Skeletal muscle tissue (tissue), 4 donors: ENCODE results near the gene RSPH10B2. TPM values are rescaled to one million over a fixed set of nuclear protein-coding genes. Genes with fewer than 3 reads are reported as not detected.
"Not testable (repeated sequence)": the region's sequence is repeated elsewhere in the genome, so short reads cannot be mapped to it uniquely, and the experiment has no call there.

Experiments
- H3K27ac ChIP-seq: one replicate; pipeline ENCODE4 v1.7.0; 2013; ENCODE audit warnings: mild to moderate bottlenecking, low read depth, low read length, inconsistent platforms
- H3K27me3 ChIP-seq, 3 donors: one replicate each; pipeline ENCODE4 v1.7.0; 2013; ENCODE audit warnings: low read length in 3 of 3; ENCODE audit not compliant: control insufficient read depth in 3 of 3, insufficient read depth in 3 of 3
- H3K36me3 ChIP-seq, 3 donors: one replicate each; pipeline ENCODE4 v1.7.0; 2013; ENCODE audit warnings: low read length in 3 of 3; ENCODE audit not compliant: control insufficient read depth in 3 of 3, insufficient read depth in 3 of 3
- H3K4me1 ChIP-seq, 3 donors: one replicate each; pipeline ENCODE4 v1.7.0; 2013; ENCODE audit warnings: low read length in 3 of 3, mild to moderate bottlenecking in 3 of 3; ENCODE audit not compliant: control insufficient read depth in 3 of 3, insufficient read depth in 3 of 3
- H3K4me3 ChIP-seq, 3 donors: one replicate each; pipeline ENCODE4 v1.7.0; 2013; ENCODE audit warnings: low read length in 3 of 3
- H3K9ac ChIP-seq, 3 donors: one replicate each; pipeline ENCODE4 v1.7.0; 2013; ENCODE audit warnings: low read length in 3 of 3, mild to moderate bottlenecking in 3 of 3, moderate library complexity in 2 of 3, low read depth in 1 of 3
- H3K9me3 ChIP-seq, 3 donors: one replicate each; pipeline ENCODE4 v1.7.0; 2013; ENCODE audit warnings: low read length in 3 of 3; ENCODE audit not compliant: control insufficient read depth in 3 of 3
- total RNA-seq: library from RNA; depleted of rRNA; stranded (reverse); fragments of >200 nt; gene quantifications from one replicate; pipeline ENCODE4 v1.2.3, GENCODE V29; 2014
- donor health status: Osteomylitis.

Gene RSPH10B2
- total RNA-seq, 1 donor from 2014 or later = 1.0 TPM

GRCh38 chr7:6726341-6726740 is 27.6 kb upstream of the RSPH10B2 start:
- not testable (repeated sequence) for H3K4me3 ChIP-seq, H3K27me3 ChIP-seq, H3K9me3 ChIP-seq, H3K9ac ChIP-seq, H3K4me1 ChIP-seq, H3K36me3 ChIP-seq, H3K27ac ChIP-seq

DNA sequence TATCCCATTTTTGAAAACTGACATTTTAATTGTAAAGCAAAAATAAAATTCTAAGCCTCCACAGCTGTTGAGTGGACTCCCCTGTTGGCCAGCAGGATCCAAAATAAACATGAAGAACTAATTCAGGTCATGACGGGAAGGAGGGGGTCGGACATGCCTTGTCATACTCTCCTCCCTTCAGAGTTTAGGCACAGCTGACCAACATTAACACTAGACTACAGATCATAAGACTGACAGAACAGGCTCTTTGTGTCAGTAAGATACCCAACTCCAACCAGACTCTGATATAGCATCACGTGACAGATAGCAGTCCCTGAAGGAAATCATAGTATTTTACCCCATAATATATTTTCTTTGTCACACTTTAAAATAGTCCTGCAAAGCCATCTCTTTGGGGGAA is 26.2 kb upstream of the RSPH10B2 start:
- Histone ChIP-seq H3K36me3 (peaks cover under 1 to 4% (median under 1%) of the 10 kb centered on the region in 3 donors), H3K9ac (no peak overlapping the region), H3K27ac (no peak overlapping the region), H3K27me3 (no peaks in the 10 kb centered on the region), H3K4me3 (no peak overlapping the region), H3K9me3 (no peaks in the 10 kb centered on the region), H3K4me1 (peaks cover 7 to 10% (median 8%) of the 10 kb centered on the region in 3 donors)

GRCh38 chr7:6728893-6729491 is 24.9 kb upstream of the RSPH10B2 start:
- H3K36me3 ChIP-seq = peaks cover 6 to 10% (median 9%) of the 10 kb centered on the region in 3 donors
- H3K27ac ChIP-seq = peak overlapping the region; percentile 82
- peak overlapping the region; percentile 81 to 88 (median 82) for H3K4me3 ChIP-seq
- not testable (repeated sequence) for H3K9me3 ChIP-seq, H3K27me3 ChIP-seq, H3K4me1 ChIP-seq
- H3K9ac ChIP-seq = peak overlapping the region; percentile 59 to 92 (median 83)

DNA sequence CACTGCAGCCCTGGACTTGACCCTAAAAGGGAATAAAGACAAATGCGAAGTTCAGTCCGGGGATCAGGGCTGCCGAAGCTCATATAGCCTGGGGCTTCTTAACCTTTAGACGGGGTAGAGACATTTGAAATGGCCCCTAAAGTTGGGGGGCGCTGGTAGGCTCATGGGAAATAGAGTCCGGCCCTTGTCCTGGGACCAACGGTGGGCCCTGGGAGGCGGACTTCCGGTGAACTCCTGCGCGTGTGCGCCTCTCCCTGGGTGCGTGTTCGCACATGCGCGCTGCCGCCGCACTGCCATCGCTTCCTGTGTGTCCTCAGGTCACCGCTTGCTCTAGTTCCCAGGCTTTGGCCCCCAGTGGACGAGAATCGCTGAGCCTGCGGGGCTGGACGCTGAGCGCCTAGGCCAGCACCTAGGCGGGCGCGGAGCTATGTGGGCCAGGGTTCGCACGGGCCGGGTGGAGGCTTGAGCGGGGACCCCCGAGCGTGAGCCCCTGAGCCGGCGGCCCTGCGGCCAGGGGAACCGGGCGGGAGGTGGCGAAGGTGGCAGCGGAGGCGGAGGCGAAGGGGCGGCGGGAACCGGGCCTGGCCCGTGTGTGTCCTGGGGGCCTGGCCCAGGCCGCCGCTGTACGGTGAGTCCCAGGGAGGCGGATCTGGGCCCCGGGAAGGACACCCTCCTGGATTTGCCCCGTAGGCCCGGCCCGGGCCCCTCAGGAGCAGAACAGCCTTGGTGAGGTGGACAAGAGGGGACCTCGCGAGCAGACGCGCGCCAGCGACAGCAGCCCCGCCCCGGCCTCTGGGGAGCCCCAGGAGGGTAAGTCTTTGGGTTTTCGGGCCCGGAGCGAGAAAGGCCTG is 24.2 kb upstream of the RSPH10B2 start:
- H3K4me3 ChIP-seq = peak overlapping the region; percentile 81 to 88 (median 82)
- H3K9ac ChIP-seq = peak overlapping the region; percentile 83 to 92 (median 86)
- H3K27ac ChIP-seq = peak overlapping the region; percentile 82
- no peaks in the 10 kb centered on the region for H3K9me3 ChIP-seq
- H3K27me3 ChIP-seq = no peaks in the 10 kb centered on the region
- peaks cover 6 to 10% (median 9%) of the 10 kb centered on the region in 3 donors for H3K36me3 ChIP-seq
- peaks cover 7 to 10% (median 8%) of the 10 kb centered on the region in 3 donors for H3K4me1 ChIP-seq

- Histone ChIP-seq H3K27ac (peak overlapping the region; percentile 82), H3K4me1 (peaks cover 7 to 10% (median 8%) of the 10 kb centered on the region in 3 donors), H3K36me3 (peaks cover 10 to 14% (median 14%) of the 10 kb centered on the region in 3 donors), H3K4me3 (peak overlapping the region; percentile 81 to 88 (median 82)), H3K9ac (peak overlapping the region; percentile 83 to 92 (median 86)), H3K9me3 (no peaks in the 10 kb centered on the region), H3K27me3 (no peaks in the 10 kb centered on the region)
These were observed 23.6 kb upstream of the RSPH10B2 start for GRCh38 chr7:6730343-6730633.

DNA sequence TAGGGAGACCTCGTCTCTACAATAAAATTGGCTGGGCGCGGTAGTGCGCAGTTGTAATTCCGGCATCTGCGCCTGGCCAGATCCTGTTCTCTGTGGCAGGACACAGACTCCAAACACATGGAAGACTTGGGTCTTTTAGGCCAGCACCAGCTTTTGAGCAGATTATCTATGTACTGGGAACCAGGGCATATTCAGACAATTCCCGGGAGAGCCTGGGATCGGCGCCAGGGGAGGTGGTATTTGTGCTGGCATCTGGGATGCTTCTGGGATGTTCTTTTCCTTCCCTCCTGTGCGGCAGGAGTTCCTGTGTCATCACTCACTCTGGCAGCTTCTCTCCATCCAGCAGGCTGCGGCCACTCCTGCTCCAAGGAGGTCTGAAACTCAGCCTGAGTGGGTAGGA is 15.5 kb upstream of the RSPH10B2 start:
- not testable (repeated sequence) for H3K4me1 ChIP-seq, H3K27ac ChIP-seq, H3K27me3 ChIP-seq, H3K9me3 ChIP-seq, H3K4me3 ChIP-seq, H3K9ac ChIP-seq
- H3K36me3 ChIP-seq = peaks cover 15 to 29% (median 24%) of the 10 kb centered on the region in 3 donors

DNA sequence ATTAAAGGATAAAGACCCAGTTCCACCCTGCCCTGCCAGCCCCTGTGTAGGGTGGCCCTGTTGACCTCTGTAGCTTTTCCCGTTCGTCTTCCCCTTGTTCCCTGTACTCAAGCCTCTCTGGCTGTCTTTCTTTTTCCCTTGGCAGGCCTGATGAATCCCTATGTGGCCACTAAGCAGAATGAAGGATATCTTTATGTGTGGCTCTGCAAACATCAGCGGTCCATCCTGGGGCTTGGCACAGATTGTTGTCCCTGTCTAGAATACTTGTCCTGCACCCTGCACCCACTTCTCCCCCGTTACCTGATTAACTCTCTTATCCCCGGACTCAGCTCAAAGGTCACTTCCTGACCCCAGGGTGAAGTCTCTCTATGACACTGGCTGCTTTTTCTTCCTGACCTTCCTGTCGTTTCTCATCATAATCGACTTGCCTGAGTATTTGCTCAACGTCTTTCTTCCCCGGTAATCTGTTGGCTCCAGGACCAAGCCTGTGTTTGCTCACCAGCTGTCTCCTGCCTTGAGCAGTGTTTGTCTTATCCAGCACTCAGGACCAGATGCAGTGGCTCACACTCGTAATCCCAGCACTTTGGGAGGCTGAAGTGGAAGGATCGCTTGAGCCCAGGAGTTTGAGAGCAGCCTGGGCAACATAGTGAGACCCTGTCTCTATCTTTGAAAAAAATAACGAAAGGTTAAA is 9.3 kb upstream of the RSPH10B2 start:
- H3K27ac ChIP-seq, H3K9me3 ChIP-seq, H3K9ac ChIP-seq, H3K4me1 ChIP-seq, H3K27me3 ChIP-seq, H3K4me3 ChIP-seq, H3K36me3 ChIP-seq: not testable (repeated sequence)

DNA sequence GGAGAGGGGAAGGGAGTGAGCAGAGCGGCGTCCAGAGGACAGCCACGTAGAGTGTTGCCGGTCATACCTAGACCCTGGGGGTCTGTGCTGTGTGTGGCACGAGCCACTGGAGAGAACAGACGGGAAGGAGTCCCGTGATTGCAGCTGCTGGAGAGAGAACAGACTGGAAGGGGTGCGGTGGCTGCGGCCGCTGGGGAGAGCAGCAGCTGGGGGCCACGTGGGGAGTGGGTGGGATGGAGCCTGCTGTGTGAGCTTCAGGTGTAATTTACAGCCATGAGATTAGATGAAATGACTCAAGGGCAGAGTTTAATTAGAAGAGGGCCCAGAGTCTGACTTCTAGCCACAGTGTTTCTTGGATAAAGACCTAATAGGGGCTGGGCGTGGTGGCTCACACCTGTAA is 4.6 kb upstream of the RSPH10B2 start:
- not testable (repeated sequence) for H3K27ac ChIP-seq, H3K9me3 ChIP-seq, H3K4me1 ChIP-seq, H3K36me3 ChIP-seq, H3K4me3 ChIP-seq, H3K9ac ChIP-seq, H3K27me3 ChIP-seq

GRCh38 chr7:6750173-6750572 is 3.7 kb upstream of the RSPH10B2 start:
- not testable (repeated sequence) for H3K4me3 ChIP-seq, H3K27ac ChIP-seq, H3K4me1 ChIP-seq, H3K9me3 ChIP-seq, H3K9ac ChIP-seq, H3K27me3 ChIP-seq, H3K36me3 ChIP-seq

DNA sequence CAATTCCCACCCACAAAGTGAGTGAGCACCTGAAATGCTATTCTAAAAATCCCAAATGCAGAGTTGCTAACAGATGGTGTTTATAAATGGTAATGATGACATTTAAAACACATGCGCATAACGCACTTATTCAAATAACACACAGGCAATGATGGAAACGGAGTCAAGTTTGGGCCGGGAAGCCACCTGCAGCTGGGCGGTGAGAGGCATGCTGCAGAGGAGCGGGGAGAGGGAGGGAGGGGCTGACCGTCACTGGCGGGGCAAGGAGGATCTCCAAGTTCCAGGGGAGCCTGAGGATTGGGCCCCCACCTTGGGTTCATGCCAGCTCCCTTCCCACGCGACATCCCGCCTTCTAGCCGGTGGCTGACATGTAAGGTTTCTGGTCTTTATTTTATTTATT is 7.3 kb downstream of the RSPH10B2 start:
- not testable (repeated sequence) for H3K36me3 ChIP-seq, H3K4me1 ChIP-seq, H3K4me3 ChIP-seq, H3K9ac ChIP-seq, H3K9me3 ChIP-seq, H3K27me3 ChIP-seq, H3K27ac ChIP-seq
